Astrocyte (in vitro differentiated cells and primary cell): ENCODE results near the gene CRYBA2. TPM values are rescaled to one million over a fixed set of nuclear protein-coding genes. Genes with fewer than 3 reads are reported as not detected.

Experiments
- DNase-seq: peaks from one replicate; pipeline ENCODE4 v3.0.0-alpha.2; 2010; ENCODE audit warnings: low read depth
- FAIRE-seq: peaks from 2 replicates; lab custom pipeline; 2011; peaks lifted over from hg19 to GRCh38; lab: Jason Lieb, UNC
- H2AFZ ChIP-seq: 2 replicates; pipeline ENCODE4 v1.6.0; 2012; ENCODE audit warnings: low read depth, low read length, inconsistent platforms
- H3K27ac ChIP-seq: 2 replicates; pipeline ENCODE4 v1.5.1; 2011; ENCODE audit warnings: low read depth, low read length, inconsistent platforms
- H3K27me3 ChIP-seq: 2 replicates; pipeline ENCODE4 v1.6.0; 2011; ENCODE audit warnings: low read length, inconsistent platforms; ENCODE audit not compliant: insufficient read depth
- H3K36me3 ChIP-seq: 2 replicates; pipeline ENCODE4 v1.5.1; 2011; ENCODE audit warnings: low read length, inconsistent platforms; ENCODE audit not compliant: insufficient read depth
- H3K4me1 ChIP-seq: 2 replicates; pipeline ENCODE4 v1.5.1; 2011; ENCODE audit warnings: low read length, inconsistent platforms; ENCODE audit not compliant: insufficient read depth
- H3K4me2 ChIP-seq: 2 replicates; pipeline ENCODE4 v1.6.0; 2012; ENCODE audit warnings: low read length, inconsistent platforms
- H3K4me3 ChIP-seq: 2 replicates; pipeline ENCODE4 v1.5.1; 2011; ENCODE audit warnings: low read depth, mild to moderate bottlenecking, low read length, inconsistent platforms; ENCODE audit not compliant: insufficient read depth
- H3K79me2 ChIP-seq: 2 replicates; pipeline ENCODE4 v1.6.0; 2012; ENCODE audit warnings: mild to moderate bottlenecking, low read length, inconsistent platforms; ENCODE audit not compliant: insufficient read depth
- H3K9ac ChIP-seq: 2 replicates; pipeline ENCODE4 v1.6.0; 2012; ENCODE audit warnings: mild to moderate bottlenecking, low read length, inconsistent platforms
- H3K9me3 ChIP-seq: 2 replicates; pipeline ENCODE4 v1.5.1; 2012; ENCODE audit warnings: low read depth, mild to moderate bottlenecking, low read length, inconsistent platforms; ENCODE audit not compliant: insufficient read depth
- H4K20me1 ChIP-seq: 2 replicates; pipeline ENCODE4 v1.6.0; 2012; ENCODE audit warnings: low read length, inconsistent platforms; ENCODE audit not compliant: insufficient read depth
- H3K27ac Mint-ChIP-seq: one replicate; pipeline ENCODE4 v1.8.0; 2021; ENCODE audit warnings: mild to moderate bottlenecking, mixed read lengths; ENCODE audit not compliant: unreplicated experiment
- H3K27me3 Mint-ChIP-seq: one replicate; pipeline ENCODE4 v1.8.0; 2021; ENCODE audit warnings: low read depth, mixed read lengths; ENCODE audit not compliant: unreplicated experiment
- H3K36me3 Mint-ChIP-seq: one replicate; pipeline ENCODE4 v1.8.0; 2021; ENCODE audit warnings: low read depth, mixed read lengths; ENCODE audit not compliant: unreplicated experiment
- H3K4me1 Mint-ChIP-seq: one replicate; pipeline ENCODE4 v1.8.0; 2021; ENCODE audit warnings: low read depth, mixed read lengths; ENCODE audit not compliant: unreplicated experiment
- H3K4me3 Mint-ChIP-seq: one replicate; pipeline ENCODE4 v1.8.0; 2021; ENCODE audit warnings: mild to moderate bottlenecking, moderate library complexity, mixed read lengths; ENCODE audit not compliant: unreplicated experiment
- H3K9me3 Mint-ChIP-seq: one replicate; pipeline ENCODE4 v1.8.0; 2021; ENCODE audit warnings: mild to moderate bottlenecking, mixed read lengths; ENCODE audit not compliant: unreplicated experiment
- EZH2 ChIP-seq: IDR thresholded peaks from 2 replicates; pipeline ENCODE4 v1.6.1; 2012; ENCODE audit warnings: mild to moderate bottlenecking, low read length, inconsistent platforms; ENCODE audit not compliant: insufficient read depth
- total RNA-seq: library from RNA; stranded (reverse); gene quantifications from 2 replicates; pipeline ENCODE4 v1.2.1, GENCODE V29; 2021
- TF ChIP-seq, protein P1 (sequence below): IDR thresholded peaks from 2 replicates; pipeline ENCODE4 v1.5.1; 2011; ENCODE audit warnings: low read depth, mild to moderate bottlenecking, inconsistent platforms, low read length, moderate library complexity; ENCODE audit not compliant: insufficient read depth

The CRYBA2 gene
- total RNA-seq, 1 donor from 2014 or later: not detected

DNA sequence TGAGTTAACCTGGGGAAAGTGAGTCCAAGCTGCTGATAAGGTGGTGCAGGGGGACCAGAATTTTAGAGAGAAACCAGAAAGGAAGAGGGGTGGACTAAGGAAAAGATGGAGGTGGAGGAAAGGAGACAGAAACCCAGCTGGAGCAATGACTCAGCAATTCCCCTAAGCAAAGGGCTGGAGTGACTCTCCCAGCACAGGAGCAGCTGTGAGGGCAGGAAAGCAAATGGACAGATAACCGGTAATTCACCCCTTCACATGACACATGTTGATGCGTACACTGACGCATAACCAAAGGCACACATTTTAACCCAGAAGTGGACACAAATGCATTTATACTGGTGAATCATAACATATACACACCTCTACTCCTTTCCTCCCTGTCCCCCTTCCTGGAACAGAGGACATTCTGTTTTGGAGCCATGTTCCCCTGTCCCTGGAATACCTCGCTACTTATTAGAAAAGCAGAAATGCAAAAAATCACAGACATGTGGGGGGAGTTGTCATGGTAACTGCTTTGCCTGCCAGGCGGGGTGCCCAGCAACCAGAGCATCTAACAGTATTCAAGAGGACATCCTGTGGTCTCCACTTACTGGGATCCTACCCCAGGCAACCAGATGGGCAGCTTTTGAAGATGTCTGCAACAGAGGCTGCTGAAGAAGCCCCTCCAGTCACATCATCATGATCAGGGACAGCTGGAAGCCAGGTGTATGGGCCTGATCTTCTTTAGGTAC is 29.0 kb downstream of the CRYBA2 start:
- Histone ChIP-seq H3K4me3 (no peak overlapping the region), H3K9me3 (no peaks in the 10 kb centered on the region), H3K27ac (peak overlapping the region; percentile 41), H3K36me3 (no peaks in the 10 kb centered on the region), H3K4me2 (peak overlapping the region; percentile 72), H3K79me2 (no peaks in the 10 kb centered on the region), H3K27me3 (peaks cover 31% of the 10 kb centered on the region), H3K9ac (peak overlapping the region; percentile 55), H2AFZ (no peak overlapping the region), H3K4me1 (peaks cover 12% of the 10 kb centered on the region), H4K20me1 (peaks cover 4% of the 10 kb centered on the region)
- FAIRE-seq (no peak), DNase-seq (peak; percentile 87)
- TF ChIP-seq, protein P1, sequence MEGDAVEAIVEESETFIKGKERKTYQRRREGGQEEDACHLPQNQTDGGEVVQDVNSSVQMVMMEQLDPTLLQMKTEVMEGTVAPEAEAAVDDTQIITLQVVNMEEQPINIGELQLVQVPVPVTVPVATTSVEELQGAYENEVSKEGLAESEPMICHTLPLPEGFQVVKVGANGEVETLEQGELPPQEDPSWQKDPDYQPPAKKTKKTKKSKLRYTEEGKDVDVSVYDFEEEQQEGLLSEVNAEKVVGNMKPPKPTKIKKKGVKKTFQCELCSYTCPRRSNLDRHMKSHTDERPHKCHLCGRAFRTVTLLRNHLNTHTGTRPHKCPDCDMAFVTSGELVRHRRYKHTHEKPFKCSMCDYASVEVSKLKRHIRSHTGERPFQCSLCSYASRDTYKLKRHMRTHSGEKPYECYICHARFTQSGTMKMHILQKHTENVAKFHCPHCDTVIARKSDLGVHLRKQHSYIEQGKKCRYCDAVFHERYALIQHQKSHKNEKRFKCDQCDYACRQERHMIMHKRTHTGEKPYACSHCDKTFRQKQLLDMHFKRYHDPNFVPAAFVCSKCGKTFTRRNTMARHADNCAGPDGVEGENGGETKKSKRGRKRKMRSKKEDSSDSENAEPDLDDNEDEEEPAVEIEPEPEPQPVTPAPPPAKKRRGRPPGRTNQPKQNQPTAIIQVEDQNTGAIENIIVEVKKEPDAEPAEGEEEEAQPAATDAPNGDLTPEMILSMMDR: no peak
- no peak for TF ChIP-seq EZH2
- peaks cover 44% of the 10 kb centered on the region for H3K27me3 Mint-ChIP-seq
- peak overlapping the region; percentile 97 for H3K27ac Mint-ChIP-seq
- H3K4me1 Mint-ChIP-seq: peaks cover 16% of the 10 kb centered on the region
- peak overlapping the region; percentile 82 for H3K4me3 Mint-ChIP-seq
- H3K36me3 Mint-ChIP-seq: no peaks in the 10 kb centered on the region
- no peaks in the 10 kb centered on the region for H3K9me3 Mint-ChIP-seq

DNA sequence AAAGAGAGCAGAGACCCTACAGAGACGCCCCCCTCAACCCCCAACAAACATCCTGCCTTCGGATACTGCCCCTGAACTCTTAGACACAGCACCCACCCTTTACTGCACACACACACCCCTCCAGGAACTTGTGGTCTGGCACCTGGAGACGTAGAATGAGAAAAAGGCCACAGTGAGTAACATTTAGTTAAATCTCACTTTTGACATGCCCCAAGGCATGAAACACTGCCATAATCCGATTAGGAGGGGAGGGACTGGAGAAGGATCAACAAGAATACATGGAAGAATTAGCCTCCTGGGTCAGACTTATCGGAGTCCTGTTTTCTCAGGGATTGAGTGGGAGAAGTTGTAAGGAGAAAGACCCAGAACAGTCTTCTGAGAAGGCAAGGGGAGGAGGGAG is 29.6 kb downstream of the CRYBA2 start:
- peaks cover 46% of the 10 kb centered on the region for H3K27me3 Mint-ChIP-seq

More for the DNA sequence above, 29.6 kb downstream of the CRYBA2 start:
- H3K27ac Mint-ChIP-seq: peak overlapping the region; percentile 97
- H3K27me3 ChIP-seq: peaks cover 37% of the 10 kb centered on the region
- H3K36me3 ChIP-seq: no peaks in the 10 kb centered on the region
- peaks cover 14% of the 10 kb centered on the region for H3K4me1 ChIP-seq
- peak overlapping the region; percentile 41 for H3K27ac ChIP-seq
- H3K9ac ChIP-seq: peak overlapping the region; percentile 55
- H3K4me3 Mint-ChIP-seq: peak overlapping the region; percentile 82
- DNase-seq: peak; percentile 12
- peaks cover 18% of the 10 kb centered on the region for H3K4me1 Mint-ChIP-seq
- H3K4me3 ChIP-seq: peak overlapping the region; percentile 20
- peaks cover 4% of the 10 kb centered on the region for H4K20me1 ChIP-seq
- TF ChIP-seq, protein P1: no peak
- no peak for TF ChIP-seq EZH2
- no peaks in the 10 kb centered on the region for H3K9me3 ChIP-seq
- H3K79me2 ChIP-seq: no peaks in the 10 kb centered on the region
- FAIRE-seq: no peak
- H2AFZ ChIP-seq: no peak overlapping the region
- H3K4me2 ChIP-seq: peak overlapping the region; percentile 72
- no peaks in the 10 kb centered on the region for H3K9me3 Mint-ChIP-seq
- H3K36me3 Mint-ChIP-seq: no peaks in the 10 kb centered on the region
